Measurements from ENCODE around the gene ADH4. TPM values are rescaled to one million over a fixed set of nuclear protein-coding genes. Genes with fewer than 3 reads are reported as not detected.
A peak's percentile ranks its signal among the peaks of the same experiment; 100 is the strongest.
"Not testable (repeated sequence)": the region's sequence is repeated elsewhere in the genome, so short reads cannot be mapped to it uniquely, and the experiment has no call there.

Gene ADH4
- 0.10 TPM for total RNA-seq (2021; ENCODE audit: unreplicated experiment)
- polyA plus RNA-seq (2012; ENCODE audit: insufficient read length): not detected
- Bru-seq, nascent RNA: percentile 11 among the genes with signal in this experiment
- percentile 12 among the genes with signal in this experiment for BruChase-seq, experiment 1, labeled RNA remaining after a 2-hour chase
- BruChase-seq, experiment 2, labeled RNA remaining after a 6-hour chase: percentile 5 among the genes with signal in this experiment
- long read RNA-seq: 0 reads

DNA sequence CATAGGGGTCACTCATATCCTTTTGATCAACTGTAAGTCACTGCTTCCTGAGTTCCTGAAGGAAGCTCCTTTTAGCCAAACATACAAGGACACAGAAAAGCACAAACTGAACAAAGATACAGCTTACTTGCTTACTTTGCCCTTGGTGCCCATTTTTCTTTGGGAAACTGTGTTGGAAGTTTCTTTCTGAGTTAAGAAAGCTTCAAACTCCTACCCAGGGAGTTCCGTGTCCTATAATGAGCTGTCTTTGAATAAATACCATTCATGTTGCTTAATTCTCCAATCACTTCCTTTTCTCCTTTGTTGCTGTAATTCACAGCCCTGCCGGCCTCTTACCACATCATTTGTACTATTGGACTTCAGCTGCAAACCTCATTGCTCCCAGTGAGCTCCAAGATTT is at the start of gene ADH4:
Gene ADH4 (minus strand): TSS at position 228 of the 400 bp plus-strand sequence. CDS start 75 bp downstream, at position 153.
- TF ChIP-seq REST (IDR thresholded peaks at IDR 0.05; ENCODE audit: insufficient read depth in 1 of 2, low read depth in 2 of 2, low read length in 1 of 2): no peak
- no peak for TF ChIP-seq POLR2AphosphoS5 (IDR thresholded peaks at IDR 0.05; ENCODE audit: low read depth, low read length)
- TF ChIP-seq, protein P1, sequence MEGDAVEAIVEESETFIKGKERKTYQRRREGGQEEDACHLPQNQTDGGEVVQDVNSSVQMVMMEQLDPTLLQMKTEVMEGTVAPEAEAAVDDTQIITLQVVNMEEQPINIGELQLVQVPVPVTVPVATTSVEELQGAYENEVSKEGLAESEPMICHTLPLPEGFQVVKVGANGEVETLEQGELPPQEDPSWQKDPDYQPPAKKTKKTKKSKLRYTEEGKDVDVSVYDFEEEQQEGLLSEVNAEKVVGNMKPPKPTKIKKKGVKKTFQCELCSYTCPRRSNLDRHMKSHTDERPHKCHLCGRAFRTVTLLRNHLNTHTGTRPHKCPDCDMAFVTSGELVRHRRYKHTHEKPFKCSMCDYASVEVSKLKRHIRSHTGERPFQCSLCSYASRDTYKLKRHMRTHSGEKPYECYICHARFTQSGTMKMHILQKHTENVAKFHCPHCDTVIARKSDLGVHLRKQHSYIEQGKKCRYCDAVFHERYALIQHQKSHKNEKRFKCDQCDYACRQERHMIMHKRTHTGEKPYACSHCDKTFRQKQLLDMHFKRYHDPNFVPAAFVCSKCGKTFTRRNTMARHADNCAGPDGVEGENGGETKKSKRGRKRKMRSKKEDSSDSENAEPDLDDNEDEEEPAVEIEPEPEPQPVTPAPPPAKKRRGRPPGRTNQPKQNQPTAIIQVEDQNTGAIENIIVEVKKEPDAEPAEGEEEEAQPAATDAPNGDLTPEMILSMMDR (IDR thresholded peaks at IDR 0.05): no peak
- no peak for TF ChIP-seq TCF7L2 (IDR thresholded peaks at IDR 0.05; ENCODE audit: low read depth, low read length)
- TF ChIP-seq SIN3A (IDR thresholded peaks at IDR 0.05; ENCODE audit: borderline replicate concordance, insufficient read depth, low read depth, low read length): no peak
- intact Hi-C loops (cut with micrococcal nuclease; ENCODE audit: unreplicated experiment): no loop called here
- no peaks in the 10 kb centered on the region for H3K27me3 ChIP-seq (ENCODE audit: control insufficient read depth, insufficient read depth, low read length)
- ChIA-PET POLR2A (no interaction called here), CTCF (no interaction called here)
- BruUV-seq (replicated peaks): no TSS peak
- H3K4me1 ChIP-seq (ENCODE audit: control insufficient read depth, insufficient read depth, low read length): no peaks in the 10 kb centered on the region
- no peak within 1 kb of the TSS for H3K4me3 ChIP-seq (ENCODE audit: low read depth in 2 of 2, low read length in 2 of 2)
- no peak for DNase-seq (ENCODE audit: low read depth, low spot score)
- no peak for ATAC-seq
- no peaks in the 10 kb centered on the region for H3K9me3 ChIP-seq (ENCODE audit: control insufficient read depth, insufficient read depth, low read depth, low read length)
- H3K27ac ChIP-seq (ENCODE audit: low read length): no peak within 1 kb of the TSS
- in situ Hi-C loops (cut with HindIII; ENCODE audit: low pct_unique_long_range_greater_than_20kb, low sequenced_read_pairs): no loop called here
- no peaks in the 10 kb centered on the region for H3K36me3 ChIP-seq (ENCODE audit: control insufficient read depth, insufficient read depth, low read length)

DNA sequence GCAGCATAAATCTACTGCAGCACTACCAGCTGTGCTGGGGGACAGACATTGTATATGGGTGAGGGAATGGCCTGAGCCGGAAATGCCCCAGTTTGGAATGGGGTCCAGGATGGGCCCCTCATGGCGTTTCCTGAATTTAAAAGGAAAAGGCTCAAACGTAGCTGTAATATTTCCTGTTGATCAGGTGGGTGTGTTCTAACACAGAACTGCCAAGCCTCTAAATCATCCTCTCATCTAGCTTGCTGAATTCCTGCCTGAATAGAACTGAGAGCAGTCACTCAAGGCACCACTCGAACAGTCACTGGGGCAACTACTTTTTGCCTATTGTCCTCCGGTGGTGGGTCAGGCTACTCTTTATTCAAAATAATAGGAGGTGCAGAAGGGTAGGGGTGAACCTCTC is 46.2 kb upstream of the ADH4 start:
- TF ChIP-seq REST (IDR thresholded peaks at IDR 0.05; ENCODE audit: insufficient read depth in 1 of 2, low read depth in 2 of 2, low read length in 1 of 2): no peak
- TF ChIP-seq, protein P1 (IDR thresholded peaks at IDR 0.05): no peak
- TF ChIP-seq SIN3A (IDR thresholded peaks at IDR 0.05; ENCODE audit: borderline replicate concordance, insufficient read depth, low read depth, low read length): no peak
- TF ChIP-seq POLR2AphosphoS5 (IDR thresholded peaks at IDR 0.05; ENCODE audit: low read depth, low read length): no peak
- no peak for TF ChIP-seq TCF7L2 (IDR thresholded peaks at IDR 0.05; ENCODE audit: low read depth, low read length)
- DNase-seq (ENCODE audit: low read depth, low spot score) (no peak), ATAC-seq (no peak)
- intact Hi-C loops (cut with micrococcal nuclease; ENCODE audit: unreplicated experiment) (no loop called here), in situ Hi-C loops (cut with HindIII; ENCODE audit: low pct_unique_long_range_greater_than_20kb, low sequenced_read_pairs) (no loop called here)
- ChIA-PET CTCF (no interaction called here), POLR2A (no interaction called here)
- no TSS peak for BruUV-seq (replicated peaks)
- no peaks in the 10 kb centered on the region for H3K9me3 ChIP-seq (ENCODE audit: control insufficient read depth, insufficient read depth, low read depth, low read length)
- H3K27ac ChIP-seq (ENCODE audit: low read length): no peak overlapping the region
- no peak overlapping the region for H3K4me3 ChIP-seq (ENCODE audit: low read depth in 2 of 2, low read length in 2 of 2)
- H3K4me1 ChIP-seq (ENCODE audit: control insufficient read depth, insufficient read depth, low read length): no peaks in the 10 kb centered on the region
- H3K27me3 ChIP-seq (ENCODE audit: control insufficient read depth, insufficient read depth, low read length): no peaks in the 10 kb centered on the region
- H3K36me3 ChIP-seq (ENCODE audit: control insufficient read depth, insufficient read depth, low read length): no peaks in the 10 kb centered on the region

- H3K4me1 ChIP-seq (ENCODE audit: control insufficient read depth, insufficient read depth, low read length); intact Hi-C loops (cut with micrococcal nuclease; ENCODE audit: unreplicated experiment); H3K9me3 ChIP-seq (ENCODE audit: control insufficient read depth, insufficient read depth, low read depth, low read length); DNase-seq (ENCODE audit: low read depth, low spot score); ATAC-seq; CTCF ChIA-PET; H3K4me3 ChIP-seq (ENCODE audit: low read depth in 2 of 2, low read length in 2 of 2); in situ Hi-C loops (cut with HindIII; ENCODE audit: low pct_unique_long_range_greater_than_20kb, low sequenced_read_pairs); POLR2A ChIA-PET; BruUV-seq (replicated peaks); H3K36me3 ChIP-seq (ENCODE audit: control insufficient read depth, insufficient read depth, low read length); H3K27ac ChIP-seq (ENCODE audit: low read length); H3K27me3 ChIP-seq (ENCODE audit: control insufficient read depth, insufficient read depth, low read length): not testable (repeated sequence)
These were observed 45.8 kb upstream of the ADH4 start for GRCh38 chr4:99189900-99190299.
